GM12878 (cell line): ENCODE measurements around the gene TP53I3. TPM values are rescaled to one million over a fixed set of nuclear protein-coding genes. Genes with fewer than 3 reads are reported as not detected.

Experiments used
- ATAC-seq: fragments of 200-7000 bp; cut with Tn5 transposase; 3 replicates; pipeline ENCODE4 v1.9.1; 2020; ENCODE audit warnings: mild to moderate bottlenecking, moderate library complexity
- BruUV-seq: library from RNA; stranded (reverse); fragments of 400-500 nt; replicated peaks from 2 replicates; lab custom pipeline; 2021; lab: Mats Ljungman, UMichigan
- CTCF ChIA-PET: fragments of 300-600 bp; sonication (Branson Sonifier 250); formaldehyde crosslinking; extraction: SDS; loops from one replicate; lab custom pipeline; 2021; ENCODE audit warnings: inconsistent platforms; lab: Yijun Ruan, JAX
- POLR2A ChIA-PET: fragments of 350-600 bp; formaldehyde crosslinking; extraction: SDS; loops from one replicate; lab custom pipeline; 2021; ENCODE audit warnings: inconsistent platforms; lab: Charles Lee
- RAD21 ChIA-PET: fragments of 300-600 bp; sonication (Branson Sonifier 250); formaldehyde crosslinking; loops from one replicate; lab custom pipeline; 2023; ENCODE audit warnings: antibody characterized with exemption; ENCODE audit not compliant: unreplicated experiment; lab: Charles Lee
- SMC1A ChIA-PET: fragments of 300-600 bp; sonication (Branson Sonifier 250); formaldehyde crosslinking; loops from one replicate; lab custom pipeline; 2023; ENCODE audit not compliant: unreplicated experiment, uncharacterized antibody; lab: Charles Lee
- DNase-seq: peaks from one replicate; pipeline ENCODE4 v3.0.0-alpha.2; 2011; ENCODE audit warnings: low read depth, low spot score
- FAIRE-seq: peaks from 3 replicates; lab custom pipeline; 2011; peaks lifted over from hg19 to GRCh38; lab: Jason Lieb, UNC
- H2AFZ ChIP-seq: 2 replicates; pipeline ENCODE4 v1.6.0; 2011; ENCODE audit warnings: low read depth, low read length, control low read depth; ENCODE audit not compliant: control insufficient read depth
- H3K27ac ChIP-seq: 2 replicates; pipeline ENCODE4 v1.5.1; 2011; ENCODE audit warnings: control low read depth; ENCODE audit not compliant: control insufficient read depth, insufficient read depth
- H3K27me3 ChIP-seq, 2 experiments: replicated peaks in 1 of 2; 2 replicates each; pipeline versions ENCODE4 v1.6.0 to v1.6.1; 2011; ENCODE audit warnings: low read length in 1 of 2; ENCODE audit not compliant: control insufficient read depth in 2 of 2, insufficient read depth in 2 of 2
- H3K36me3 ChIP-seq, 2 experiments: 2 replicates each; pipeline ENCODE4 v1.5.1; 2011; ENCODE audit warnings: low read length in 1 of 2; ENCODE audit not compliant: control insufficient read depth in 2 of 2, insufficient read depth in 2 of 2
- H3K4me1 ChIP-seq: 2 replicates; pipeline ENCODE4 v1.6.1; 2011; ENCODE audit warnings: mild to moderate bottlenecking, low read length, moderate library complexity, mixed read lengths; ENCODE audit not compliant: control insufficient read depth, insufficient read depth
- H3K4me2 ChIP-seq: 2 replicates; pipeline ENCODE4 v1.6.0; 2011; ENCODE audit warnings: control low read depth; ENCODE audit not compliant: control insufficient read depth, insufficient read depth
- H3K4me3 ChIP-seq: fragments of 200-600 bp; sonication (generic); 2 replicates; pipeline ENCODE4 v1.5.1; 2016
- H3K79me2 ChIP-seq: 2 replicates; pipeline ENCODE4 v1.6.0; 2011; ENCODE audit warnings: low read length; ENCODE audit not compliant: control insufficient read depth, insufficient read depth
- H3K9ac ChIP-seq: 2 replicates; pipeline ENCODE4 v1.8.0; 2011; ENCODE audit warnings: low read length, control low read depth, mixed read lengths; ENCODE audit not compliant: control insufficient read depth, insufficient read depth
- H3K9me3 ChIP-seq: replicated peaks from 3 replicates; pipeline ENCODE4 v1.5.1; 2011; ENCODE audit warnings: mild to moderate bottlenecking, low read length; ENCODE audit not compliant: control insufficient read depth, insufficient read depth
- H4K20me1 ChIP-seq: 2 replicates; pipeline ENCODE4 v1.6.0; 2011; ENCODE audit not compliant: control insufficient read depth, insufficient read depth
- BCLAF1 ChIP-seq: fragments of 450-650 bp; IDR thresholded peaks from 2 replicates; pipeline ENCODE4 v1.6.1; 2017; ENCODE audit warnings: antibody characterized with exemption, mild to moderate bottlenecking, moderate library complexity
- E2F8 ChIP-seq: fragments of 450-650 bp; IDR thresholded peaks from 2 replicates; pipeline ENCODE4 v1.6.1; 2018; ENCODE audit warnings: mild to moderate bottlenecking, low read depth, moderate library complexity; ENCODE audit not compliant: partially characterized antibody
- ELK1 ChIP-seq: IDR thresholded peaks from 2 replicates; pipeline ENCODE4 v1.6.1; 2012; ENCODE audit warnings: low read depth, low read length, improper control_type of control experiment
- IRF5 ChIP-seq: fragments of 450-650 bp; IDR thresholded peaks from 2 replicates; pipeline ENCODE4 v1.6.1; 2017; ENCODE audit warnings: borderline replicate concordance
- NBN ChIP-seq: fragments of 450-650 bp; IDR thresholded peaks from 2 replicates; pipeline ENCODE4 v1.6.1; 2016
- PKNOX1 ChIP-seq: fragments of 450-650 bp; IDR thresholded peaks from 2 replicates; pipeline ENCODE4 v1.6.1; 2016; ENCODE audit warnings: mild to moderate bottlenecking
- SIN3A ChIP-seq: IDR thresholded peaks from 2 replicates; pipeline ENCODE4 v1.6.1; 2012; ENCODE audit warnings: low read depth, low read length, improper control_type of control experiment
- ZNF384 ChIP-seq: IDR thresholded peaks from 2 replicates; pipeline ENCODE4 v1.6.1; 2012; ENCODE audit warnings: low read depth, mild to moderate bottlenecking, low read length, improper control_type of control experiment, borderline replicate concordance
- ZNF592 ChIP-seq: fragments of 450-650 bp; IDR thresholded peaks from 2 replicates; pipeline ENCODE4 v1.6.1; 2017; ENCODE audit warnings: mild to moderate bottlenecking, moderate library complexity
- WGBS: methylation state at CpG from one replicate; pipeline ENCODE4 v1.1.6; 2016; ENCODE audit warnings: low lambda C conversion rate; ENCODE audit not compliant: insufficient replicate concordance, insufficient coverage; ENCODE audit errors: missing lambda C conversion rate; 5-methylcytosine and 5-hydroxymethylcytosine counted together
- in situ Hi-C: fragments of 300-500 bp; cut with MboI; formaldehyde crosslinking; loops from 9 replicates; pipeline ENCODE4 v1.14.3; 2018; ENCODE audit warnings: mixed read lengths
- intact Hi-C: fragments of 100-400 bp; cut with micrococcal nuclease; formaldehyde crosslinking; loops from one replicate; pipeline ENCODE4 v1.14.2; 2022; ENCODE audit not compliant: unreplicated experiment
- polyA plus RNA-seq, 11 experiments: library from polyadenylated mRNA; depleted of rRNA in 4 of 11; unstranded in 6 of 11; stranded (reverse) in 5 of 11; fragments of >200 nt; fragmentation: Nextera tagmentation in 4 of 11; fragmentation: Illumina TruSeq in 1 of 11; extraction: Ambion mirVana in 4 of 11; extraction: Trizol in 1 of 11; gene quantifications; 1 replicate in 1 of 11; 2 replicates in 10 of 11; pipeline versions ENCODE4 v1.2.1 to v1.2.3, GENCODE V29; 2011 to 2016; ENCODE audit warnings: inconsistent platforms in 2 of 11, missing spikeins in 2 of 11, low read depth in 1 of 11
- total RNA-seq, 4 experiments: library from RNA; depleted of rRNA in 3 of 4; stranded (reverse); fragments of >200 nt in 3 of 4; fragmentation: Illumina TruSeq in 1 of 4; extraction: Trizol in 1 of 4; gene quantifications; 2 replicates each; pipeline versions ENCODE4 v1.2.1 to v1.2.3, GENCODE V29; 2013 to 2021

Gene TP53I3
- total and polyA plus RNA-seq, 10 of the 15 experiments (the other 5 are each of a cell fraction or from before 2014, with no cell fraction given): 1.4 to 57.4 (median 11.6) TPM

GRCh38 chr2:24055750-24056149 is 28.9 kb downstream of the TP53I3 start:
- Histone ChIP-seq H3K4me3 (no peak overlapping the region), H3K9me3 (no peaks in the 10 kb centered on the region), H3K9ac (no peak overlapping the region), H3K27me3 (no peaks in the 10 kb centered on the region; a peak in 1 of 4 replicates), H3K79me2 (no peaks in the 10 kb centered on the region), H3K4me2 (no peak overlapping the region), H2AFZ (no peak overlapping the region), H3K27ac (no peak overlapping the region), H3K36me3 (no peaks in the 10 kb centered on the region), H4K20me1 (no peaks in the 10 kb centered on the region), H3K4me1 (peaks cover under 1% of the 10 kb centered on the region; the same call in 1 of the 2 replicates)
- ATAC-seq (no peak), FAIRE-seq (no peak), DNase-seq (no peak)
- WGBS: 69% methylated on average over 6 of the region's 6 CpGs
- BruUV-seq: no TSS peak
- in situ Hi-C loops: no loop called here
- ChIA-PET POLR2A (no interaction called here), SMC1A (interaction anchor here (0.9 kb wide), 1 partner anchor 254 kb away, joined by 5 read pairs; no protein-coding TSS in a partner anchor), RAD21 (interaction anchor here (1.2 kb wide), 2 partner anchors 21 to 28 kb away, joined by 3 read pairs; partner anchors contain the start of gene SF3B6), CTCF (no interaction called here)
- intact Hi-C loops: no loop called here
- TF ChIP-seq PKNOX1 (no peak), SIN3A (no peak), BCLAF1 (no peak), ZNF384 (no peak), NBN (no peak), IRF5 (no peak), ELK1 (no peak), E2F8 (no peak), ZNF592 (no peak)
